NCI-H2227 treated with DMSO at 0.1 percent for 48 hours (cell line): ENCODE data around the gene ALPG.
"Not testable (repeated sequence)": the region's sequence is repeated elsewhere in the genome, so short reads cannot be mapped to it uniquely, and the experiment has no call there.

ENCODE experiments used
- DNase-seq: peaks from one replicate; lab custom pipeline; 2025; lab: John Stamatoyannopoulos, UW

The ALPG gene

DNA sequence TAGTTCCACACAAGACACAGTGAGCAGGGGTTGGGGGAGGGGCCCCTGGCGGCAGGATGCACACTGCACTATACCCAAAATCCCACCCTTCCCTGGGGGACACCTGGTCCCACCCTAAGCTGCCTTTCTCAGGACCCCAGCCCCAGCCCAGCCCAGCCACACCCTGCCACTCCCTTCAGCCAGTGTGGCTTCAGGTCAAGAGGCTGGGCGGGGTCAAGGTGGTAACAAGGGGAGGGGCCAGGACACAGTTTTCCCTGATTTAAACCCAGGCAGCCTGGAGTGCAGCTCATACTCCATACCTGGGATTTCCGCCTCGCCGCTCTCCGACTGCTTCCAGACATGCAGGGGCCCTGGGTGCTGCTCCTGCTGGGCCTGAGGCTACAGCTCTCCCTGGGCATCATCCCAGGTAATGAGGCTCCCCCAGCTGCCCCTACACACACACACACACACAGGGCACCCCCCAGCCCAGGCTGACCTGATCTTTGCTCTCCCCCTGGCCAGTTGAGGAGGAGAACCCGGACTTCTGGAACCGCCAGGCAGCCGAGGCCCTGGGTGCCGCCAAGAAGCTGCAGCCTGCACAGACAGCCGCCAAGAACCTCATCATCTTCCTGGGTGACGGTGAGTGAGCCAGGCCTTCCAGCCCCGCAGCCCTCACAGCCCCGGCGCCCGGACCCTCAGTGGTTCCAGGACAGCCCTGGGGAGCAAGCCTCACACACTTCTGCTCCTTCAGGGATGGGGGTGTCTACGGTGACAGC lies at the start of gene ALPG:
Gene ALPG (plus strand): TSS at position 289 of the 755 bp plus-strand sequence. CDS start 51 bp downstream, at position 340.
- no peak for DNase-seq

DNA sequence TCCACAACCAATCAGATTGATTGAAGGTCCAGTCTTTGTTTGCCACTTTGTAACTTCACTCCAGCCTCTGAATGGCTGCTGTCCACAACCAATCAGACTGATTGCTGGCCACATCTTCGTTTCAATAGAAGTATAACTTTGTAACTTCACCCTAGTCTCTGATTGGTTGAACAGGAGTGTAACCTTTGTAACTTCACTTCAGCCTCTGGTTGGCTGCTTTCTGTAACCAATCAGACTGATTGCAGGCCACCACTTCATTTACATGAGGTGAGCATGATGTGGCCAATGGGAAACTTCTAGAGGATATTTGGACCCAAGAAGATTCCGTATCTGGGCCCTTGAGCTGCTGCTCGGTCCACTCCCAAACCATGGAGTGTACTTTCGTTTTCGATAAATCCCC lies 45.0 kb upstream of the ALPG start:
- no peak for DNase-seq

DNA sequence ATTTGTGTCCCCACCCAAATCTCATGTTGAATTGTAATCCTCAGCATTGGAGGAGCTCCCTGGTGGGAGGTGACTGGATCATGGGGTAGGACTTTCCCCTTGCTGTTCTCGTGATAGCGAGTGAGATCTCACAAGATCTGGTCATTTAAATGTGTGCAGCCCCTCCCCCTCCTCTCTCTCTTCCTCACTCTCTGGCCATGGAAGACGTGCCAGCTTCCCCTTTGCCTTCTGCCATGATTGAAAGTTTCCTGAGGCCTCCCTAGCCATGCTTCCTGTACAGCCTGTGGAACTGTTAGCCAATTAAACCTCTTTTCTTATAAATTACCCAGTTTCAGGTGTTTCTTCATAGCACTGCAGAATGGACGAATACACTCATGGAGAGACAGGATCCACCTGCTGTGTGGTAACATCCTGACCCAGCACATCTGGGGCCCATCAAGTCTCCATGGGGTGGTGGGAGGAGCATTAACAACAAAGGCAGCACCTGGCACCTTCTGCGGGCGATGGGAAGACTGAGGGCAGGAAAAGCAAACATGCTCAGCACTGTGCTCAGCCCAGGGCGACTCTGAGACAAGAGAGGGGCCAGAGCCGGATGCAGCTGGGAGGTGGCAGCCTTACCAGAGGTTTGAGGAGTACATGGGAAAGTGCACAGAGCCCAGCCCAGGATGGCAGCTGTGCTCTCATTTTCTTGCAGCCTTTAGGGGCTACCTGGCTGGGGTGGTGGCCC lies 44.3 kb upstream of the ALPG start:
- no peak for DNase-seq

DNA sequence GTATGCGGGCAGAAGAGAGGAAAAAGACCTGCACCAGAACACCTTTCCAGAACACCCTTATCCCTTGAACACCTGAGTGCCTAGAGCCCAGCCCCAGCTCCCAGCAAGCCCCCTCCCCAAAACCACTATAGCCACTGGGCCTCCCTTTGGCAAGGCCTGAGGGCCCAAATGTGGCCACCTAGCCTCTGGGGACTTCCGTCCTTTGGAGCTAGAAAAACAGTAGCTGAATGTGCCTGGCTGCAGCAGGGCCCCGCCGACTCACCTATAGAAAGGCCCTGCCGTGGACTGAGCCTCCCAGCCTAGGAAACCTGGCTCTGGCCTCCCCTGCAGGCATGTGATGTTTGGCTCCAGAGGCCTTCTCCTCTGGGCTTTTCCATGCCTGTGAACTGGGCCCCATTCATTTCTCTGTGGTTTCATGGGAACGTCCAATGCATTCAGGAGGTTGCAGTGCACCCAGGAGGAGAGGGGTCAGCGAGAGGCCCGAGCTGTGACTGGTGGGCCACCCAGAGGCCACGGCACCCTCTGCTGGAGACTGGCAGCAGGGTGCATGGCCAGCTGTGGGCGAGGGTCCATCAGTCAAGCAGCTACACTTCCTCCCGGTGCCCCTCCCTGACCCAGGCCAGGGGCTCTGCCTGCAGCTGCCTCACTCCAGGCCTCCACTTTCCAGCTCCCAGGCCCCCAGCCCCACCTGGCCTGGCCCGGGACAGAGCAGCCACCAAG lies 43.4 kb upstream of the ALPG start:
- DNase-seq = not testable (repeated sequence)

DNA sequence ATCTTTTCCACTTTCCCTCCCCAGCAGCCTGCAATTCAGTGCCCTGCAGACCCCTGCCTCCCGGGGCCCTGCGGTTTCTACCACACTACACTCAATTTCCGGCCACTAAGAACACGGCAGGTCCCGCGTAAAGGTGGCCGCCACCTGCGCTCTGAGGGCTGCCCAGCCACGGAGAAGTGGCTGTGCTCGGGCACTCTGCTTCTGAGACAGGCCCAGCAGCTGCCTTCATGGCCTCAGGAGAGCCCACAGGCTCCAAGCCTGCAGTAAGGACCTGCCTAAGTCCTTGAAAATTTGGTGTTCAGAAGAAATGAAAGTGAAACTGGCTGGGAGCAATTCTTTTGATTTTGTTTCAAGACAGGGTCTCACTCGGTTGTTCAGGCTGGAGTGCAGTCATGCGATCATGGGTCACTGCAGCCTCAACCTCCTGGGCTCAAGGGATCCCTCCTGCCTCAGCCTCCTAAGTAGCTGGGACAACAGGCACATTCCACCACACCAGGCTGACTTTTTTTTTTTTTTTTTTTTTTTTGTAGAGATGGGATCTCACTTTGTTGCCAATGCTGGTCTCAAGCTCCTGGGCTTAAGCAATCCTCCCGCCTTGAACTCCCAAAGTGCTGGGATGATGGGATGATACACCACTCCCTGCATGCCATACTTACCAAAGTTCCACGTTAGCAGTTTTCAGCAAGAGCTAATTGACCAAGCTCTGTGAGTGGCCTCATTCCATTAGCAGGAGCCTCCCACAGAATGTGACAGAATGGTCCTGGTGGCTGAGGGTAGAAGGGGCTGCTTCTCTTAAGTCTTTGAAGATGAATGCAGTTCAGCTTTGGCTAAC lies 42.6 kb upstream of the ALPG start:
- no peak for DNase-seq

DNA sequence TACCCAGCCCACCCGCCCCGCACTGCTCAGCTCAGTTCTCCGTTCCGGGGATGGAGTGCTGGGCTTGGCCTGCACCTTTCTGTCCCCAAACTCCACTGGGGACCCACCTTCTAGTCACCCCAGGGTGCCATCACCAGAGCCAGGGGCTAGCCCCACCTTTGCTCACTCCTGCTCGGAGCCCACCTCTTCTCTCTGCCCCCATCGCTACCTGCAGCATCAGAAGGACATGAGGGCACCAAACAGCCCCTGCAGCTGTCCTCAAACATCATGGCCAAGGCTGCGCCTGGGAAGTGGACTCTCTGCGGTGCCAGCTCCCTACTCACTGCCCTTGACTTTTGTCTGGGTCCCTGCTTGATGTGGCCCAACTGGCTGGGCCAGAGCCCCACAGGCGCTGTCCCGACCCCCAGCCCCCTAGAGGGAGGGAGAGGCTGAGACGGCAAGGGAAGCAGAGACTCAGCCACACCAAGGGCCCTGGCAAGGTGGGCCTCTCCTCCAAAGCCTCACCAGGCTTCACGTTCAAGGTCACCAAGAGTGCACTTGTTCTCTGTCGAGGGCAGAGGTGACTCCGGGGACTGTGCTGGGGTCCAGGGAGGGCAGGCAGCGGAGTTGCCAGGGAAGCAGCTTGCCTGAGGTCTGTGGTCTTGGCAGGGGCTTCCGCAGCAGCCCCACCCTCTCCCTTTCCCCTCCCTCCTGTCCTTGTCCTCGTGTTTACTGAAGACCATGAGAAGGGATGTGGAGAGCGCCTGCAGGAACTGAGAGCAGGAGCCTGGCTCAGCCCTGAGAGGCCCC lies 41.6 kb upstream of the ALPG start:
- DNase-seq = not testable (repeated sequence)

DNA sequence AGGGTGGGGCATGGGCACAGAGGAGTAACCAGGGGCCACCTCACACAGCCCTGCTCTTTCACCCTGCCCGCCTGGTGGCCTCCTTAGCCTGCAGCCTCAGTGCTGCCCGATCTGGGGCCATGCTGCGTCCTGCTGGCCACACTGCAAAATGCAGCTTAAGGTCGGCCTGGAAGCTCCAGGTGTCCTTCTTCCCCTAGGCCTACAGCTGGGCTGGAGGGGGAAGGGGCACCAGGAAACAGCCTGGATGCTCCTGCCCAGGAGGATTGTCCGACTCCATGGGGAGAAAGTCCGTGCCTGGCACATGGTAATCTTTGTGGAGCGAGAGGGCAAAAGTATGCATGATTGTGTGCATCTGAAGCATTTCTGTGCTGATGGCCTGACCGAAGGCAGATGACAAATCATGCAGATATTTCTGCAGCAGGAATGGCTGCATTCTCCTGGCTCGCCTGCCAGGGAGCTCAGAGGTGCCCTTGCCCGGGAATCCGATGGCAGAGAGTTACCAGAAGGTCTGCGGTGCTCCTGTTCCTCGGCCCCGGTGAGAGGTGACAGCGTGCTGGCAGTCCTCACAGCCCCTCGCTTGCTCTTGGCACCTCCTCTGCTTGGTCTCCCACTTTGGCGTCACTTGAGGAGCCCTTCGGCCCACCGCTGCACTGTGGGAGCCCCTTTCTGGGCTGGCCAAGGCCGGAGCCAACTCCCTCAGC lies 40.9 kb upstream of the ALPG start:
- DNase-seq = no peak

DNA sequence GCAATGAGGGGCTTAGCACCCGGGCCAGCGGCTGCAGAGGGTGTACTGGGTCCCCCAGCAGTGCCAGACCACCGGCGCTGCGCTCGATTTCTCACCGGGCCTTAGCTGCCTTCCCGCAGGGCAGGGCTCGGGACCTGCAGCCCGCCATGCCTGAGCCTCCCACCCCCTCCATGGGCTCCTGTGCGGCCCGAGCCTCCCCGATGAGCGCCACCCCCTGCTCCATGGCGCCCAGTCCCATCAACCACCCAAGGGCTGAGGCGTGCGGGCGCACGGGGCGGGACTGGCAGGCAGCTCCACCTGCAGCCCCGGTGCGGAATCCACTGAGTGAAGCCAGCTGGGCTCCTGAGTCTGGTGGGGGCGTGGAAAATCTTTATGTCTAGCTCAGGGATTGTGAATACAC lies 40.2 kb upstream of the ALPG start:
- not testable (repeated sequence) for DNase-seq

DNA sequence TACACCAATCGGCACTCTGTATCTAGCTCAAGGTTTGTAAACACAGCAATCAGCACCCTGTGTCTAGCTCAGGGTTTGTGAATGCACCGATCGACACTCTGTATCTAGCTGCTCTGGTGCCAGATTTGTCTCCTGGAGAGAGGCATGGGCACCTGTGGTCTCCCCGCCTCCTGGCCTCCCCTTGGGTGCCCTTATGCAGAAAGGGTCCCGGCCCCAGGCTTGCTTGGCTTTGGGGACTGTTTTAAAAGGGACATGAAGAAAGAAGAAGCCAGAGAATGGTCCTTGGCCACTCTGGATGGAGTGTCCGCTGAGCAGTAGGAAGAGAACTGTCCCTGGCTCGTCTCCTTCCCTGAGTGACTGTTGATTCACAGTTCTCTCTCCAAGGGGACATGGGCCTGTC lies 39.6 kb upstream of the ALPG start:
- DNase-seq = no peak

DNA sequence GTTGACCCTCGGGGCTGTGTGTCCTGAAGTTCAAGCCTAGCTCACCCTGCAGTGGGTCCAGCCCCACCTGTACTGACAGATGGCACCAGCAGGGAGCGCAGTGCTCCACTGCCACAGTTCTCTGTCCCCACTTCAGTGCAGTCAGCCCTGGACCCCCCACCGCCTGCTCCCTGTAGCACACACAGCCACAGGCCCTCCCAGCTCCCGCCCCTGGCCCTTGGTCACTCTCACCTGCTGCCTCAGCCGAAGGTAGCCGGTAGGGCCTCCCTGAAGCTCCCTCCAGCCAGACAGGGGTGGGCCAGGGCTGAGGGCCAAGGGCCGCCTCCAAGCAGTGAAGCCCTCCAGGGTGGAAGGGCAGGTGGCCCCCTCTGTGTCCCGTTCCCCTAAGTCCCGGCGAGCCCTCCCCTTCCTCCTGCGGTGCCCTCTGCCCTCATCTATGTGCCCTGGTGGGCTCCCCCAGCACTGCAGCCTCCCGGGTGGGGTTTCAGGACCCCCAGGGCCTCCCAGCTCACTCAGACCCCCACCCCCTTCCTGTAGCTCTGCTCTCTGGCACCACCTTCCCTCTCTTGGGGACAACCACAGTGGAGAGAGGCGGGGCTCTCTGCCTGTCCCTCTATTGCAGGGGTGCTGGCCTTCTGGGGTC lies 38.9 kb upstream of the ALPG start:
- no peak for DNase-seq

DNA sequence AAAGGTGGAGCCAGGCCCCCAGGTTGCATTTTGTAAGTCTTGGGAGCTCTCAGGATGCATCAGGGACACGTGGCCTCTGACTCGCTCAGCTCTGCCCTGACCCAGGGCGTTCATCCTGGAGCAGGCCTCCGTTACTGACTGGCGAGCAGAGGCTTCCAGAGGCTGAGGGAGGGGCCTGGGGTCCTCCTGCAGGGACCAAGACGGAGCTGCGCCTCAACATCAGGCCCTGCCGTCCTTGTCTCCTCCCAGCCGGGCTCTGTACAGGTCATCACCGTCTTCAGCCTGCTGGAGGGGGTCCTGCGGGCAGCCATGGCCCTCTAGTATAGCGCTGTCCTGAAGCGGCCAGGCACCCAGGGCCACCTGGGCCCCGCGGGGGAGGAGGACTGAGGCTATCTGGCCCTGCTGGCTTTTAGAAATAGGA lies 38.3 kb upstream of the ALPG start:
- DNase-seq = no peak

DNA sequence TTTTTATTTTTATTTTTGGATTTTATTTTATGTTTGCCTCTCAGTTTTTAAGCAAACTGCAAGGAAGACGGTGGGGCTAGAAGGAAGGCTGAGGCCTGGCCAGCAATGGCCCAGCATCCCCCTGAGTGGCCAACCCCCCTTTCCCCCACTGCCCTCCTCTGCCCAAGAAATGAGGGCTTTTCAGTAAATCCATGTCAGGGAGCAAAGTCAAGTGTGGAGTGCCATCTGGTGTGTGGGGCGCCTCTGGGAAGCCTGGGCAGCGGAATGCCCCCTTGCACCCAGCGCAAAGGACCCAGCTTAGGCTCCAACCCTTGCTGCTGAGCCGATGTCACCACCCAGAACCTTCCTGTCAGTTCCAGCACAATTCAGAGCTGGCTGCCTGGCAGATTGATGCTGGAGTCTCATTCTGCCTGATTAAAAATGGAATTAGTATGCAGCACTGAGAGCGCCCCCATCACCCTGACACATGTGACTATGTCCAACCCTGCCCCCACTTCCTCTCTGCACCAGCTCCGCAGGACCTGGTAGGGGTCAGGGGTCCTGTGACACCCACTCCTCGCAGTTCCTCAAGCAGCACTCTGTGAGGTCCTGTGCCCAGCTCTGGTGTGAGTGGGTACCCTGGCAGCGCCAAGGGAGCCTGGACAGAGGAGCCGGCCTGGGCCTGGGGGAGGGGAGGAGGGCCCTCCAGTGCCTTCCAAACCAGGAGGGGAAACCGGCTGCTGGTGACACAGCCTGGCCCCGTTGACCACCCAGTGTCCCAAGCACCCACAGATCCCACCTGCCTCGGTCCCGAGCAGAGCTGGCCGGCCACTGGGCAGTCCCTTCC lies 37.3 kb upstream of the ALPG start:
- no peak for DNase-seq

DNA sequence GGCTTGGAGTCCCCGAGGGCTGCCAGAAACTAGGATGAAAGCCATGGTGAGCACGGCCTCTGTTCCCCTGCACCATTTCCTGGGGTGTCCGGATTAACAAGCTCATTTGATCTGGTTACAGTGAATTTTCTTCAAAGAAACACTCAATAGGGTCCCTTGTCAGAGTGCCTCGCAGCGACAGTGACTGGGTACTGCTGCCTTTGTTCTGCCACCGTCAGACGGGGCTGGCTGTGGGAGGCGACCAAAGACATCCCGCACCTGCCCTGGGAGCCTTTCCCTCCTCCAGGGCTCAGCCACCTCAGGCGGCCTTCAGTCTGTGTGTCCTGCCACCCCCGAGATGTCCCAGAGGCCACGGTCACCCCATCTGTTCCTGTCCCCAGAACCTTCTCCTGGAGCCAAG lies 36.6 kb upstream of the ALPG start:
- DNase-seq = not testable (repeated sequence)

DNA sequence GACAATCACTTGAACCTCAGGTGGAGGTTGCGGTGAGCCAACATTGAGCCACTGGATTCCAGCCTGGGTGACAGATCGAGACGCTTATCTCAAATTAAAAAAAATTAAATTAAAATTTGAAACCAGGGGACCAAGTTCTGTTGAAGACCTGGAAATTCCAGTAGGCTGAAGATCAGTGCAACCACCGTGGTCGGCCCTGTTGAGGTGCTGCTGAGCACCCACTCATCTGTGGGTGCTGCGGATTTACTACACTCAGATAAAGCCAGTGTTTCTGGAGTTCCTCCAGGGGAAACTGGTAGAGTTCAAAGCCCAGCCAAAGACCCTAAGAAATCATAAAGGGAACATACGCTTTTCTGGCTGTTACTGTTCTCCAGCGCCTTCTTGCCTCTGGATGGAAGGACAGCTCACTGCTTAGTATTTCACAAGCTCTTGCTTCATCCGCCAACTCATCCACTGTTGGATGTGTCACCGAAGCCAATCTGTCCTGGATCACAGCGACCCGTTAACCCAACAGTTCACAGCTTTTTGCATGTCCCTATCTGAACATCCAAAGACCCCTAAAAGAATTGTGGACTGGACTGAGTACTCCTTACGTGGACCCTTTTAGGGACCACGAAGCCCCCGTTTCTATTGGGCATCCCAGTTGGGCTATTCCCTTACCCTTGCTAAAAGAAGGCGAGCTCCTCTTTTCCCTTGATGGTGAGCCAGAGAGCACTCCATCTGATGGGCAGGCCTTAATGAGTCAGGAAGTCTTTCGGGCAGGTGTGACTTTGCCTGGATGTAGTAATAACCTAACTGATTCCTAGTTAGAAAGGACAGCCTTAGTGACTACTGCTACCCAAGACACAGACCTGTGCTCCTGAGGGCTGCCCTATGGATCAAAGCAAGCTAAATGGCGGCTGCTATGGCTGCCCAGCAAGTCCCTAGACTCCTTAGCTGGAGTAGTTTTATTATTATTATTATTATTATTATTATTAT lies 34.1 kb upstream of the ALPG start:
- DNase-seq = no peak

DNA sequence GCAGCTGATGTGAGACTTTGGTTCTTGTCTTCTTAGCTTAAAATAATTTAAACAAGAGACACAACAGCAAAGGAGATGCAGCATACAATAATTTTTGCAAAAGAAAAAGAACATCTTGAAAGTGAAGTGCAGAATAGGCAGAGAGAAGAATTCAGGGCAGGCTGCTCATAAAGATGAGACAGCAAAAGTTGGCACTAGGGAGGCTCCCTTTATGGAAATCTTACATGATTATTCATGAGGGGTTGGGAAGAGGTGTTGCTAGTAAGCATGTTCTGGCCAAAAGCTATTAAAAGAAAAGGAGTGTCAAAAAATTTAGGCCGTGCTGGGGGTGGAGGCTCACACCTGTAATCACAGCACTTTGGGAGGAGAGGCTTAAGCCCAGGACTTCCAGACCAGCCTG lies 32.3 kb upstream of the ALPG start:
- no peak for DNase-seq

DNA sequence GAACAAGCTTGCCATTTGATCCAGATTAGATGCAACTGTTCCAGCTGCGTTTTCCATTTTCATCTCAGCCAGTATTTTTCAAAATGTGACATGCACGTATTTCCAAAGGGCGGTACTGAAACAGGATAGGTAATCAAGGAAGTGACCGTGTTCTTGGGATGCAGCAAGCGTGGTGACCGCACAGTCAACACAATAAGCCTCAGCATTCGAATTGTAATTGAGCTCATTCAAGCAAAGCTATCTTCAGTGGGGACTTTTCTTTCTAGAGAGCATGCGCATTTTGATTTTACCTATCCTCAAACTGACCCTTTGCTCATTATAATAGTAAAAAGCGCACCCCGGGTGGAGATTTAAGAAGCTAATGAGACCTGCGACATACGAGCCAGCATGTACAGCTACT lies 31.5 kb upstream of the ALPG start:
- no peak for DNase-seq

DNA sequence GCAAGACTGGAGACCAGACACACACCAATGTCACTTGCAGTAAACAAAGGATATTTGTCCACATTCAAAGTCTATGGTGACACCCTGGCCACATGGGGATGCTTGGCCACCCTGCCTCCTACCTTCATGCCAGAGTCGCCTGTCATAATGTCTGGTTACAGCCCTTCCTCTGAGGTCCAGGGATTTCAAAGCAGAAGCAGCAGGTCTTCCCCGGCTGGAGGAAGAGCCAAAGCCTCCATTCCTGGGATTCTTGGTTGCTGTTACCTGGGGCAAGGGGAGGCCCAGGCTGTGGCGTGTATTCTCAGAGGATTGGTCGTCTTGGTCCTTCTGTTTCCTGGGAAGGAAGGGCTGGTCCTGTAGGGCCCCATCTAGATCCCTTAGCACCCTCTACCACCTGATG lies 30.4 kb upstream of the ALPG start:
- no peak for DNase-seq

DNA sequence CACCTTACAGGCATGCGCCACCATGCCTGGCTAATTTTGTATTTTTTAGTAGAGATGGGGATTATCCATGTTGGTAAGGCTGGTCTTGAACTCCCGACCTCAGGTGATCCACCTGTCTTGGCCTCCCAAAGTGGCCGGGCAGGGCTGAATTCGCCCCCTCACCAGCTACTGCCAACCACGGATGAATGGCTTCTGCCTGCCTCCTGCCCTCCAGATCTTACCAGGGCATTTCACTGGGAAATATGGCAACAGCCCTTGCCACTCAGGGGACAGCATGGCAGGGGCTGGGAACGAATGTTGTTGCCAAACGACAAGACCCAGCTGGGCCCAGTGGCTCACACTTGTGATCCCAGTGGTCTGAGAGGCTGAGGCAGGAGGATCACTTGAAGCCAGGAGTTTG lies 29.9 kb upstream of the ALPG start:
- DNase-seq = no peak
